Testis (tissue), 2 donors: ENCODE data around the gene ERP27.

Experiments
- CTCF ChIP-seq, 3 experiments: fragments of 450-650 bp in 2 of 3; fragments of 200-600 bp in 1 of 3; sonication (generic) in 1 of 3; IDR thresholded peaks; one replicate each; pipeline ENCODE4 v1.5.1; 2016 to 2019; ENCODE audit warnings: antibody characterized with exemption in 3 of 3, mild to moderate bottlenecking in 2 of 3, moderate library complexity in 1 of 3
- POLR2A ChIP-seq: fragments of 450-650 bp; IDR thresholded peaks from one replicate; pipeline ENCODE4 v1.6.1; 2017; ENCODE audit warnings: antibody characterized with exemption, mild to moderate bottlenecking, moderate library complexity

- TF ChIP-seq POLR2A (no peak), CTCF (IDR thresholded peaks at IDR 0.05) (no peak)
Measured at GRCh38 chr12:14970473-14970872, 32.1 kb upstream of the ERP27 start.
